ENCODE data around the gene SAMD9L.

SAMD9L gene

GRCh38 chr7:93148144-93148543, at the start of gene SAMD9L:
Gene SAMD9L (minus strand): TSS chr7:93148385. CDS start chr7:93135971, 12,414 bp downstream.
- DNase-seq, result peak; percentile 44

GRCh38 chr7:93196336-93196735, 48.2 kb upstream of the SAMD9L start:
- DNase-seq, result no peak

DNA sequence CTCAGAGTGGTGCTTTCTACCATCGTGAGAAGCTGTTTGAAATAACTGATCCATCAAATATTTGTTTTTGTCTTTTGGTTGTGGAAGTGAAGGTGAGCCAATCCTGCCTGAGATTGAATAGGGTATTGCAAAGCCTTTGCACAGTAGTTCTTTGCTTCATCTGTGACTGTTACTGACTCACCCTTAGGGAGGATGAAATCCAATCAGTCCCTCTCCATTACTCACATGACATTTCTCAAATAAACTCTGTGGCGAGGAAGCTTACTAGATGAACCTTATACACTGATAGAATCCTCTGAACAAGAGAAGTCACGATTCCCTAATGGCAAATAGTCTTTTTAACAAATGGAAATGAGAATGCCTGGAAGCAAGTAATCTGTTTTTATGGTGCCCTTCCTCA, 46.2 kb upstream of the SAMD9L start:
- DNase-seq, result no peak

GRCh38 chr7:93188870-93189634, 40.9 kb upstream of the SAMD9L start:
- no peak for DNase-seq

DNA sequence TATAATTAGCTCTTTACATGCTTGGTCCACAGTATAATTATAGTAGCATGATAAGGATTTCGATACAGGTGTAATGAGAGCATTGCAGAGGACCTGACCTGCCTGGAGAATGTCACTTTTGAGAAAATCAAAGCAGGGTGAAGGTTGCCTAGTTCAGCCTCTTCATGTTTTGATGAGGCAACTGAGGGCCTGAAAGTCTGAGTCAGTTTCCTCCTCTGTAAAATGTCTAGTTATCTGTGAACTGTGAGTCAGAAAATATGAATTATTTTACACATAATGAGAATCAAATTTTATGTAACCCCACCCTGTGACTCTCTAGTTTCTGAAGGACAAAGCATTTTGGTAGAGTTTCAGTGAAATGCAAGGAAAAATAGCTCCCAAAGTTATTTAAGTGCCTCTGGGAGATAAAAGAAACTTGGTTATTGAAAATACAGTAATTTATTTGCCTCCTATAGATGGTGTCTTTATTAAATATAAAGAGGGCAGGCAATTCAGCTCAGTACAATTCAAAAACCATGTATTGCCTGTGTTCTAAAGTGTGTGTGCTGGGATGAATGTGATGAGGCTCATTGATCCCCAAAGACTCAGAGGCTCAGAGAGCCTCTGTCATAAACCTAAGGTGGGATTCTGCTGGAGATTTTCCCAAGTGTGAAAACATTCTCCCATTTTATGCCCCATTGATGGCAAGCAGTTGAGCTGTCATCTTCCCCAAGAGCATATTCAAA, 37.3 kb upstream of the SAMD9L start:
- DNase-seq, result no peak

DNA sequence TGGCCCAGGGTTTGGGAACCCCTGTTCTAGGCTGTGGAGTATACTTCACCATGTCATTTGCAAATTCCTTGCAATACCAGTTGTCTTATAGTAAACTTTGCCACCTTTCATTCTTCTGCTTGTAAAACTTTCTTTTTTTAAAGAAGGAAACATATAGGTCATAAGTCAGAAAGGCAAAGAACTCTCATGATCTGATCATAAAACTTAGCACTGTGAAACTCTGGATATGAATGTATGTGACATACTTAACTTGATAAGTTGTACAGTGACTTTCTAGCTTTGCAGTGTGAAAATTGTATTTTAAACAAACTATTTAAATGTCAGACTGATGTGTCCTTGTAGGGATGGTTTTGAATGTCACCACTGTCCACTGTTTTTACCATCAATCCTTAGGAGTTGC, 31.0 kb upstream of the SAMD9L start:
- no peak for DNase-seq

- DNase-seq, result no peak
These were observed 30.0 kb upstream of the SAMD9L start for GRCh38 chr7:93178213-93178612.

DNA sequence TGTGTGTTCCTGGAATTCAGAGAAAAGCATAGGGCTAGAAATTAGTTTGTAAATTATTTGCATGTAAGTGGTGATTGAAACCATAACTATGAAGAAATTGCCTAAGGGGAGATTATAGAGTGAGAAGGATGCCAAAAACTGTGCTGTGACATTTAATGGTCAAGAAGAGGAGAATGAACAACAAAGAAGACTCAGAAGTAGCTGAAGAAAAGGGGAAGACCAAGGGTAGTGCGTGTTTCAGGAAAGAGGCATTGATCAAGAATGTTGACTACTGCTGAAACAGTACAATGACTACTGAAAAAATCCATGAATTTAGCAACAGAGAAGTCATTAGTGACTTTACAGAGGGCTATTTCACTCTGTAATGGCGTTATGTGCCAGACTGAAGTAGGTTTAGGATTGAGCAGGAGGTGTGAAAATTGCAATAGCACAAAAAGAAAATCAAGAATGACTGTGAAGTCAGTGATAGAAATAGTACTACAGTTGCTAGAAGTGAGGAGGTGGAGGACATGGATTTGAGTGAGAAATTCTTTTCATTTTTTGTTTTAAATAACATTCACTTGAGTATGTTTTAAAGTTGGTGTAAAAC, 28.9 kb upstream of the SAMD9L start:
- no peak for DNase-seq

- DNase-seq, result no peak
These were observed 27.0 kb upstream of the SAMD9L start for GRCh38 chr7:93175219-93175618.

- no peak for DNase-seq
These were observed 24.5 kb upstream of the SAMD9L start for GRCh38 chr7:93172683-93173082.

- DNase-seq, result no peak
These were observed 23.5 kb upstream of the SAMD9L start for GRCh38 chr7:93171606-93172226.

DNA sequence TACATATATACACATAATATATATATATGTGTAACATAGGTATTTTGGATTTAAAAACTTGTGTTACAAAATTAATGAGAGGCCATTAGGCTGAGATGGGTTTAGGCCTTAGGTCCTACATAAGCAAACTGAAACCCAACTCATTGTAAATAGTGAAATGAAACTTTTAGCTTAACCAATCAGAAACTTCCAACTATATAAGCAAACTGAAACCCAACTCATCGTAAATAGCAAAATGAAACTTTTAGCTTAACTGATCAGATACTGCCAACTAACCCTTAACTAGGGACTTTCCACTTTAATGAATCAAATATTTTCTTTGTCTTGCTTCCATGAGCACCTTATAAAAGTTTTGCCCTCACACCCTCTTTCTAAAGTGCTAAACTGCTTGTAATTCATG, 17.3 kb upstream of the SAMD9L start:
- no peak for DNase-seq

DNA sequence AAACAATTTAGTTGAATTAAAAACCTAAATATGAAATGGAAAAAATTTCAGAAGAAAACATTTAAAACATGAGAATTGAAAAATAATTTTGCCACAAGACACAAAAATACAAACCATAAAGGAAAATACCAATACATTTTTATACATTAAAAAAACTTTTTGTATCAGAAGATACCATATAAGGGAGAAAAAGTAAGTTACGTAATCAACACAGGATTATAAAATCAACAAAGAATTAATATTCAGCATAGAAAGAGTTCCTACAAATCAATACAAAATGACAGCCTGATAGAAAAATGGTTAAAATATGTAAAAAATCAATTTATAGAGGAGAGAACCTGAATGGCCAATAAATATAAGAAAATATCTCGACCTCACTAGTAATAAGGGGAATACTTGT, 16.6 kb upstream of the SAMD9L start:
- DNase-seq, result no peak

GRCh38 chr7:93161181-93161762, 13.1 kb upstream of the SAMD9L start:
- DNase-seq, result no peak

DNA sequence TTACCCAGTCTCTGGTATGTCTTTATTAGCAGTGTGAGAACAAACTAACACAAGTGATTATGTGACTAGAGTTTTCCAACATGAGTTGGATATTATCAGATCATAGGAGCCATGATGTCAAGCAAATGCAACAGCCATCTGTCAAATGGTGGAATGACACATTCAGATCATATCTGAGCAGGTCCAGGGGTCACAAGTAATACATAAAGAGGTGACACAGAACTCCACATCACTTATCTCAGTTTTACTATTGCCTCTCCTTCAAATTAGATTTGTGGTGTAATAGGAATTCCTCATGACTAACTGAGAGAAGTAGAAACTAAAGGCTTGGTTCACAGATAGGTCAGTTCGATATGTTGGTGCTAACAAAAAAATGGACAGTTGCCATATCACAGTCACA, 12.2 kb upstream of the SAMD9L start:
- DNase-seq, result no peak

GRCh38 chr7:93159490-93159889, 11.3 kb upstream of the SAMD9L start:
- DNase-seq, result no peak

DNA sequence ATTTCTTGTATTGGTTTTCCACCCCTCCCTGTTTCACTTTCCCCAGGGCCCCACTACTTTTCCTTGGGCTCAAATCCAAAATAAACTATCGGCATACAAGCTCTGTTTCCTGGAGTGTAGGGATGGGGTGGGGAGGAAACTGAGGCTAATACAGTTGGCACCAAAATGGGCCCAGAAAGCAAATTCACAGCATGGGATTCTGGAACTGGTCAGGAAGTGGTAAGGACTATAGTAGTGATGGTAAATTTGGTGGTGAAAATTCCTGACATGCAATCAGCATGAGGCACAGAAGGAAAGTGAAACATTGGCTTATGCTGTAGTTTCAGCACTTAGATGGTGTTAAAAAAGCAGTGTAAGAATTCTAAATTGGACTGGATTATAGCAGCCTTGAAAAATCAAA, 8.7 kb upstream of the SAMD9L start:
- DNase-seq, result no peak

- DNase-seq, result no peak
These were observed 2.1 kb upstream of the SAMD9L start for GRCh38 chr7:93150200-93150835.

GRCh38 chr7:93148727-93149126, 542 bp upstream of the SAMD9L start:
- no peak for DNase-seq

DNA sequence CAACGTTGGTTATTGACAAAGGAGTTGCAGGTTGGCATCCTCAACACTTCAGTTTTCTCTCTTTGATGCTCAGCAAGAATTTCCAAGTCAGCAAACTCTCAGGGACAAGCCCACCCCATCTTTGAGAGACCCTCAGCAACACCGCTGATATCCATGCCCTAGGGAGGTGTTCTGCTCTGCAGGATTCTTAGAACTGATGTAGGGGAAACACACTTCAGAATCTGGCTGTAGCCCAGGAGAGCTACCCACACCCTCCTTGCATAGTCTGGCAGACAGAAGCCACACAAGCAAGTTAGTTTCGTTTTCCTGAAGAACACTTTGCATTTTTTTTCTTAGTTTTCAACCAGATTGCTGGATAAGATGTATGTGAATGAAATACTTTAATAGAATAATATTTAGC, 822 bp downstream of the SAMD9L start:
- no peak for DNase-seq

GRCh38 chr7:93146472-93147141, 1.6 kb downstream of the SAMD9L start:
- DNase-seq, result no peak

DNA sequence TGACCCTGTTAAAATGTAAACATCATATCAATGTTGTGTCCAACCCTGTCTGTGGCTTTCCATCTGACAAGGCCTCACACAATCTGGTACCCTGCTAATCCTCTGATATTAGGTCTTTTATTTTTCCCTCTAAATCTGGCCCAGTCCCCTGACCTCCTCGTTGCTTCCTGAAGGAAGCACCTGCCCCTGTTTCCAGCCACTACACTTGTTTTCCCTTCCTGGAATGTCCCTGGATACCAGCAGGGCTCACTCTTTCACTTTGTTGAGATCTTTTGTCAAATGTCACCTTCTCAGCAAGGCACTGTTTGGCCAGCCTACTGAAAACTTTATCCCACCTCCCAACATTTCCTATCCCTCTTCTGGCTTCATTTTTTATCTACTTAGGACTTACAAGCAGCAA, 2.1 kb downstream of the SAMD9L start:
- DNase-seq, result no peak

Measured in SIG-M5 (cell line).